ENCODE measurements around the gene CELF4. TPM values are rescaled to one million over a fixed set of nuclear protein-coding genes. Genes with fewer than 3 reads are reported as not detected.

CELF4 gene
- total RNA-seq, 3 donors from 2014 or later (not counting 1 experiment from before 2014, with no cell fraction given): not detected

- H3K4me1 Mint-ChIP-seq: peaks cover 0 to 6% of the 10 kb centered on the region in 2 donors
- H3K27ac ChIP-seq (ENCODE audit: low read length): no peak overlapping the region
- DNase-seq (no peak), ATAC-seq (no peak)
- no peaks in the 10 kb centered on the region for H3K36me3 Mint-ChIP-seq
- peaks cover 19 to 36% of the 10 kb centered on the region in 2 donors for H3K27me3 Mint-ChIP-seq (ENCODE audit: low read depth in 2 of 2)
- no peak overlapping the region for H3K4me3 Mint-ChIP-seq
- intact Hi-C loops (cut with micrococcal nuclease): no loop called here
- H3K9me3 Mint-ChIP-seq: no peaks in the 10 kb centered on the region
- no peak for TF ChIP-seq CTCF (IDR thresholded peaks at IDR 0.05)
- no peak overlapping the region for H3K27ac Mint-ChIP-seq
- WGBS (ENCODE audit: insufficient coverage): 89% methylated on average over 6 of the region's 6 CpGs
- no peaks in the 10 kb centered on the region for H3K36me3 ChIP-seq (ENCODE audit: control insufficient read depth, insufficient read depth, low read length)
- no peak overlapping the region for H3K4me3 ChIP-seq (ENCODE audit: low read length)
- H3K27me3 ChIP-seq (ENCODE audit: control insufficient read depth, insufficient read depth, low read length): peaks cover 2% of the 10 kb centered on the region
- H3K4me1 ChIP-seq (ENCODE audit: control insufficient read depth, insufficient read depth, low read length): no peaks in the 10 kb centered on the region
- H3K9me3 ChIP-seq (ENCODE audit: control insufficient read depth, insufficient read depth, low read length): no peaks in the 10 kb centered on the region
Observed at GRCh38 chr18:37529296-37529695, 36.3 kb downstream of the CELF4 start.

- H3K27ac Mint-ChIP-seq: no peak overlapping the region
- TF ChIP-seq CTCF (IDR thresholded peaks at IDR 0.05): no peak
- Histone ChIP-seq H3K36me3 (ENCODE audit: control insufficient read depth, insufficient read depth, low read length) (no peaks in the 10 kb centered on the region), H3K9me3 (ENCODE audit: control insufficient read depth, insufficient read depth, low read length) (no peaks in the 10 kb centered on the region), H3K4me1 (ENCODE audit: control insufficient read depth, insufficient read depth, low read length) (no peaks in the 10 kb centered on the region), H3K27ac (ENCODE audit: low read length) (no peak overlapping the region), H3K4me3 (ENCODE audit: low read length) (no peak overlapping the region), H3K27me3 (ENCODE audit: control insufficient read depth, insufficient read depth, low read length) (peaks cover 2% of the 10 kb centered on the region)
- no peak for DNase-seq
- H3K36me3 Mint-ChIP-seq: no peaks in the 10 kb centered on the region
- no peak for ATAC-seq
- H3K4me3 Mint-ChIP-seq: no peak overlapping the region
- WGBS (ENCODE audit: insufficient coverage): 80% methylated on average over 3 of the region's 3 CpGs
- H3K4me1 Mint-ChIP-seq: peaks cover 0 to 6% of the 10 kb centered on the region in 2 donors
- H3K27me3 Mint-ChIP-seq (ENCODE audit: low read depth in 2 of 2): peaks cover 25 to 52% of the 10 kb centered on the region in 2 donors
- intact Hi-C loops (cut with micrococcal nuclease): no loop called here
- H3K9me3 Mint-ChIP-seq: no peaks in the 10 kb centered on the region
Observed at GRCh38 chr18:37527395-37527794, 38.2 kb downstream of the CELF4 start.

GRCh38 chr18:37525262-37525585 is 40.4 kb downstream of the CELF4 start:
- peaks cover 30 to 59% of the 10 kb centered on the region in 2 donors for H3K27me3 Mint-ChIP-seq (ENCODE audit: low read depth in 2 of 2)
- H3K4me3 Mint-ChIP-seq: no peak overlapping the region
- ATAC-seq (no peak), DNase-seq (no peak)
- no peak for TF ChIP-seq CTCF (IDR thresholded peaks at IDR 0.05)
- peaks cover 0 to 6% of the 10 kb centered on the region in 2 donors for H3K4me1 Mint-ChIP-seq
- 56% methylated on average over 7 of the region's 8 CpGs for WGBS (ENCODE audit: insufficient coverage)
- Histone ChIP-seq H3K4me3 (ENCODE audit: low read length) (no peak overlapping the region), H3K27me3 (ENCODE audit: control insufficient read depth, insufficient read depth, low read length) (peaks cover 2% of the 10 kb centered on the region), H3K9me3 (ENCODE audit: control insufficient read depth, insufficient read depth, low read length) (no peaks in the 10 kb centered on the region), H3K4me1 (ENCODE audit: control insufficient read depth, insufficient read depth, low read length) (no peaks in the 10 kb centered on the region), H3K27ac (ENCODE audit: low read length) (no peak overlapping the region), H3K36me3 (ENCODE audit: control insufficient read depth, insufficient read depth, low read length) (no peaks in the 10 kb centered on the region)
- H3K27ac Mint-ChIP-seq: no peak overlapping the region
- no peaks in the 10 kb centered on the region for H3K36me3 Mint-ChIP-seq
- no peaks in the 10 kb centered on the region for H3K9me3 Mint-ChIP-seq
- intact Hi-C loops (cut with micrococcal nuclease): no loop called here

GRCh38 chr18:37524498-37525261 is 40.9 kb downstream of the CELF4 start:
- Histone ChIP-seq H3K27ac (ENCODE audit: low read length) (no peak overlapping the region), H3K36me3 (ENCODE audit: control insufficient read depth, insufficient read depth, low read length) (no peaks in the 10 kb centered on the region), H3K27me3 (ENCODE audit: control insufficient read depth, insufficient read depth, low read length) (peaks cover 2% of the 10 kb centered on the region), H3K9me3 (ENCODE audit: control insufficient read depth, insufficient read depth, low read length) (no peaks in the 10 kb centered on the region), H3K4me3 (ENCODE audit: low read length) (no peak overlapping the region), H3K4me1 (ENCODE audit: control insufficient read depth, insufficient read depth, low read length) (no peaks in the 10 kb centered on the region)
- Mint-ChIP-seq H3K27me3 (ENCODE audit: low read depth in 2 of 2) (peaks cover 30 to 59% of the 10 kb centered on the region in 2 donors), H3K36me3 (no peaks in the 10 kb centered on the region), H3K27ac (no peak overlapping the region), H3K9me3 (no peaks in the 10 kb centered on the region), H3K4me3 (no peak overlapping the region), H3K4me1 (peaks cover 0 to 6% of the 10 kb centered on the region in 2 donors)
- ATAC-seq (no peak), DNase-seq (no peak)
- TF ChIP-seq CTCF (IDR thresholded peaks at IDR 0.05): no peak
- WGBS (ENCODE audit: insufficient coverage): 7% methylated on average over 63 of the region's 63 CpGs
- intact Hi-C loops (cut with micrococcal nuclease): no loop called here
